Colonic mucosa (tissue), 4 donors: ENCODE measurements around the gene CLHC1. TPM values are rescaled to one million over a fixed set of nuclear protein-coding genes. Genes with fewer than 3 reads are reported as not detected.

Source experiments
- DNase-seq: peaks from one replicate; pipeline ENCODE4 v3.0.0-alpha.2; 2020
- H3K27ac ChIP-seq: fragments of 200-600 bp; one replicate; pipeline ENCODE4 v1.8.0; 2021
- H3K27me3 ChIP-seq: fragments of 200-600 bp; one replicate; pipeline ENCODE4 v1.8.0; 2021
- H3K36me3 ChIP-seq: fragments of 200-600 bp; one replicate; pipeline ENCODE4 v1.8.0; 2021
- H3K4me1 ChIP-seq: fragments of 200-600 bp; one replicate; pipeline ENCODE4 v1.8.0; 2021; ENCODE audit warnings: mild to moderate bottlenecking
- H3K4me3 ChIP-seq: fragments of 200-600 bp; one replicate; pipeline ENCODE4 v1.8.0; 2021
- H3K9ac ChIP-seq, 2 donors: one replicate each; pipeline ENCODE4 v1.7.0; 2013; ENCODE audit warnings: control low read depth in 2 of 2, low read depth in 2 of 2, low read length in 2 of 2
- H3K9me3 ChIP-seq: fragments of 200-600 bp; one replicate; pipeline ENCODE4 v1.8.0; 2021
- intact Hi-C: fragments of 100-400 bp; cut with DNase I; formaldehyde crosslinking; loops from one replicate; pipeline ENCODE4 v1.14.1; 2022
- total RNA-seq, 2 donors: library from RNA; stranded (reverse); fragmentation: NEBNext Ultra II Directional in 1 of 2; extraction: Animal tissue kit (Norgen Biotek cat#: 25700) in 1 of 2; gene quantifications; one replicate each; pipeline ENCODE4 v1.2.1, GENCODE V29; 2021
- TF ChIP-seq, protein P1 (sequence below): fragments of 200-600 bp; IDR thresholded peaks from one replicate; pipeline ENCODE4 v1.8.0; 2022; ENCODE audit warnings: antibody characterized with exemption, mild to moderate bottlenecking
- donor health status: healthy.
- donor health status: DM: no; HTN: no; CAD: no.
- donor health status: DM: no; HTN: no; CAD: no.

CLHC1 gene
- total RNA-seq, 2 donors from 2014 or later: 8.1 to 8.9 TPM

DNA sequence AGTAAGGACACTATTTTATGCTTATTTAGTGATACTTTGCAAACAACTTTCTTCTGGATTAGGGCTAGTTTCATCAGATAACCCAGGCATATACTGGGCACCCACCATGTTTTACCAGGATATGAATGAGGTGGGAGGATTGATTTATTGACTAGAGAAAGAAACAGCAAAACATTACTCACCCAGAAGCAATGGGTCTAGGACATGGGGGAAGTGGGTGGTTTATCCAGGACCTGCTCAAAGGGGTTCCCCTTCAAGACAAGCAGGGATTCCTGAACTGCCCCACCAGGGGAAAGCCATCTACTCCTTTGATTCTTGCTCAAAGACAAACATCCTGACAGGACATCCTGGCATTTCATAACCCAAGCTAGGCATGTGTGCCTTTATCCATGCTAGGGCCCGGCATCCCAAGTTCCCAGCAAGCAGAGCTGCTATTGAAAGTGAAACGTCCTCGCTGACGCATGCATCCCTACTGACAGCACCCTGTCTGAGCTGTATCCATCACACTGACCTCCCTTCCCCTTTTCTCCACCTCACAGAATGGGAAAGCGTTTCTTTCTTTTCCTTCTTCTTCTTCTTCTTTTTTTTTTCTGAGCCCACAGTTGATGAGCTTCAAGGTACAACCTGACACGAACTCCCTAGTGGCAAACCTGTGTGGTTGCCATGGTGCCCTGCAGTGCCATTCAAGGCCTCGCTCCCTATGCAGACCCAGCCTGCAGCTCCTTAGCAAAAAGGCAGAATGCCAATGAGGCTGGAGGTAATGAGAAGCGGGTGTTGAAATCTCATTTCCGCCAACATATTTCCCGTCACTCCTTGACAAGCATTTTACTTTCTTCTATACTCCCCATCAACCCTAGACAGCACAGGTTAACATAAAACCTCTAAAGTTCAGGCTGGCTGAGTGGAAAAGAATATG lies 70.5 kb downstream of the CLHC1 start:
- Histone ChIP-seq H3K4me3 (no peak overlapping the region), H3K36me3 (no peaks in the 10 kb centered on the region), H3K4me1 (peaks cover 11% of the 10 kb centered on the region), H3K9ac (no peak overlapping the region), H3K27ac (no peak overlapping the region), H3K27me3 (no peaks in the 10 kb centered on the region), H3K9me3 (no peaks in the 10 kb centered on the region)
- TF ChIP-seq, protein P1, sequence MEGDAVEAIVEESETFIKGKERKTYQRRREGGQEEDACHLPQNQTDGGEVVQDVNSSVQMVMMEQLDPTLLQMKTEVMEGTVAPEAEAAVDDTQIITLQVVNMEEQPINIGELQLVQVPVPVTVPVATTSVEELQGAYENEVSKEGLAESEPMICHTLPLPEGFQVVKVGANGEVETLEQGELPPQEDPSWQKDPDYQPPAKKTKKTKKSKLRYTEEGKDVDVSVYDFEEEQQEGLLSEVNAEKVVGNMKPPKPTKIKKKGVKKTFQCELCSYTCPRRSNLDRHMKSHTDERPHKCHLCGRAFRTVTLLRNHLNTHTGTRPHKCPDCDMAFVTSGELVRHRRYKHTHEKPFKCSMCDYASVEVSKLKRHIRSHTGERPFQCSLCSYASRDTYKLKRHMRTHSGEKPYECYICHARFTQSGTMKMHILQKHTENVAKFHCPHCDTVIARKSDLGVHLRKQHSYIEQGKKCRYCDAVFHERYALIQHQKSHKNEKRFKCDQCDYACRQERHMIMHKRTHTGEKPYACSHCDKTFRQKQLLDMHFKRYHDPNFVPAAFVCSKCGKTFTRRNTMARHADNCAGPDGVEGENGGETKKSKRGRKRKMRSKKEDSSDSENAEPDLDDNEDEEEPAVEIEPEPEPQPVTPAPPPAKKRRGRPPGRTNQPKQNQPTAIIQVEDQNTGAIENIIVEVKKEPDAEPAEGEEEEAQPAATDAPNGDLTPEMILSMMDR: no peak
- DNase-seq: no peak
- intact Hi-C loops: no loop called here

DNA sequence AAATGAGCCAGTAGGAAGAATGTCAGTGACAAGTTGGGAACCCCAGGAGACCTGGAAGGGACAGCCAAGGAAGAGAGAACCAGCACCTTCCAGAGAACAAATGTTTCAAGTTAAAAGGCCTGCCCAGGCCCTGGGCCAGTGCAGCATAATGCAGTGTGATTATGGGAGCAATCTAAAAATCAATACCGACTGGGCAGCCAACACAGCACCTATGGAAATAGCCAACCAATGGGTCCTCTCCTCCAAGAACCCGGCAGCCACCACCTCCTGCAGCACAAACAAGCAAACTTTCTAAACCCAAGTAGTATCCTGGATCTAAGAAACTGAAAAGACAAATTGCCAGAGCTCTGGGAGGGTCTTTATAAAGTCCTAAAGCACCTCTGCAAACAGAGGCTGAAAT lies 71.7 kb downstream of the CLHC1 start:
- TF ChIP-seq, protein P1: no peak
- Histone ChIP-seq H3K4me3 (no peak overlapping the region), H3K9ac (no peak overlapping the region), H3K27ac (no peak overlapping the region), H3K4me1 (peaks cover 11% of the 10 kb centered on the region), H3K27me3 (no peaks in the 10 kb centered on the region), H3K36me3 (no peaks in the 10 kb centered on the region), H3K9me3 (no peaks in the 10 kb centered on the region)
- DNase-seq: no peak
- intact Hi-C loops: no loop called here

DNA sequence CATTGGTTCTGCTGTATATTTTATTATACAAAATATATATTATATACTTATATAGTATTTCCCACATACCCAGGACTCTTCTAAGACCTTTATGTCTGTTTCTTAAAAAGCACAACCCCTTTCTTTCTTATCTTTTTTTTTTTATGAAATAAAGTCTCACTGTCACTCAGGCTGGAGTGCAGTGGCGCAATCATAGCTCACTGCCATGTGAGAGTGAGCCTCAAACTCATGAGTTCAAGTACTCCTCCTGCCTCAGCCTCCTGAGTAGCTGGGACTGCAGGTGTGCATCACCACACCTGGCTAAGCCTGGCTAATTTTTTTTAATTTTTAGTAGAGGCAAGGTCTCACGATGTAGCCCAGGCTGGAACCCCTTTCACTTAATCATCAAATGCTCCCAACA lies 72.3 kb downstream of the CLHC1 start:
- Histone ChIP-seq H3K27ac (no peak overlapping the region), H3K36me3 (no peaks in the 10 kb centered on the region), H3K9me3 (no peaks in the 10 kb centered on the region), H3K4me1 (peaks cover 11% of the 10 kb centered on the region), H3K4me3 (no peak overlapping the region), H3K27me3 (no peaks in the 10 kb centered on the region), H3K9ac (no peak overlapping the region)
- no peak for DNase-seq
- TF ChIP-seq, protein P1: no peak
- intact Hi-C loops: no loop called here

DNA sequence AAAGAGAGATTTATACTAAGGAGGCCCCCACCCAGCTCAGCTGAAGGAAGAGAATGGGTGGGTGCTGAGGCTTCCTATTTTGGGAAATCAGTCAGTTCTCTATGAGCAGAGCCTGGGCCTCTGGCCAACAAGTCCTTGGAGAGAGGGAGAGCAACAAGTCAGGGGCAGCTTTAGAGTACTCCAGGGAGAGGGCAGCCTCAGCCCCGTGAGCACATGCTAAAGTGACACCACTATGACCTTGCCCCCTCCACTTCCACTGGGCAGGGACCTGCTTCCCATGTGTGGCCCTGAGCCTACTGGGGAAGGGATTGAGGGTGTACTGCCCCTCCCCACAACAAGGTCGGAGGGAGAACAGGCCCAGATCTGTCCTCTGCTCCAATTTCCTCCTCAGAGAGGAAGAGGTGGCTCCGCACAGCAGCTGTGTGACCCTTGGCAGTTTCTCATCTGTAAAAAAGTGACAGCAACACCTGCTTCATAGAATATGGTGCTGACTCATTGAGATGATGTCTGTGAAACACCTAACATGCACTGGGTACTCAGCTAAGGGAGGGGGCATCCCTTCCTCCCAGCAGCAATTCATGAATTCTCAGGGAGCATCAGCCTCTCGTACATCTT lies 72.9 kb downstream of the CLHC1 start:
- Histone ChIP-seq H3K27ac (peak overlapping the region; percentile 48), H3K4me3 (no peak overlapping the region), H3K9ac (no peak overlapping the region), H3K9me3 (no peaks in the 10 kb centered on the region), H3K4me1 (peaks cover 16% of the 10 kb centered on the region), H3K36me3 (no peaks in the 10 kb centered on the region), H3K27me3 (no peaks in the 10 kb centered on the region)
- DNase-seq: no peak
- TF ChIP-seq, protein P1: no peak
- intact Hi-C loops: no loop called here

DNA sequence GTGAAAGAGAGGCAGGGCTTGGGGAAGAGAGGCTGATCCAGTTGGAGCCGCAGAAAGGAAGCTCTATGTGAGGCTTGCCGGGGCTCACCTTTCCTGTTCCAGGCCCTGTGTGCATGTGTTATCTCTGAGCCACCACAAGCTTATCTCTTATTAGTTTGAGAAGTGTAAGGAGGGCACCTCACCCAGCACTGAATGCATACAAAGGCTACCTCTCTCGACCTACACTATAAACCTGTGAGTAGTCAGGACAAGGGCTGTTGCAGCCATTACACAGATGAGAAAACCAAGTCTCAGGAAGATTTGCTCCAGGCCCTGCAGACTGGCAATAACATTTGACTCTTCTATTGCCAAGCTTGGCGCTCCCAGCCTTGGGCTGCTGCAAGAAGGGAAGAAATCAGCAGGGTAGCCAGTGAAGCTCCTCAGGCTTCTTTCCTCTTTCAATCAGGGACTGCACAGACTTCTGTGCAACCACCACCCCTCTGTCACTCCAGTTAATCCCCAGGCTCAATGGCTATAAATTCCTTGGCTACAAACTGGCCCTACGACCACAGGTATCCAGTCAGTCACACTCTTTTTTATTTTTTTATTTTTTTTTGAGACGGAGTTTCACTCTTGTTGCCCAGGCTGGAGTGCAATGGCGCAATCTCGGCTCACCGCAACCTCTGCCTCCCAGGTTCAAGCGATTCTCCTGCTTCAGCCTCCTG lies 73.8 kb downstream of the CLHC1 start:
- TF ChIP-seq, protein P1: no peak
- Histone ChIP-seq H3K9ac (no peak overlapping the region), H3K4me3 (no peak overlapping the region), H3K27ac (peak overlapping the region; percentile 48), H3K36me3 (no peaks in the 10 kb centered on the region), H3K27me3 (no peaks in the 10 kb centered on the region), H3K9me3 (no peaks in the 10 kb centered on the region), H3K4me1 (peaks cover 25% of the 10 kb centered on the region)
- DNase-seq: no peak
- intact Hi-C loops: no loop called here
